IPS DF 6.9 (cell line): ENCODE results near the gene HOXA10.

ENCODE experiments used
- DNase-seq: peaks from one replicate; pipeline ENCODE4 v3.0.0-alpha.2; 2013; ENCODE audit warnings: low read depth, low spot score
- H3K27ac ChIP-seq: one replicate; pipeline ENCODE4 v1.5.1; 2013; ENCODE audit warnings: low read length, control low read depth
- H3K27me3 ChIP-seq: 2 replicates; pipeline ENCODE4 v1.6.1; 2013; ENCODE audit warnings: mild to moderate bottlenecking, low read length; ENCODE audit not compliant: control insufficient read depth, insufficient read depth
- H3K36me3 ChIP-seq: 2 replicates; pipeline ENCODE4 v1.6.1; 2013; ENCODE audit warnings: low read length; ENCODE audit not compliant: control insufficient read depth, insufficient read depth
- H3K4me1 ChIP-seq: 2 replicates; pipeline ENCODE4 v1.6.1; 2013; ENCODE audit warnings: low read length; ENCODE audit not compliant: control insufficient read depth, insufficient read depth
- H3K4me3 ChIP-seq: 2 replicates; pipeline ENCODE4 v1.5.1; 2013; ENCODE audit warnings: mild to moderate bottlenecking, low read length
- H3K9me3 ChIP-seq: 2 replicates; pipeline ENCODE4 v1.6.1; 2013; ENCODE audit warnings: low read length, inconsistent platforms; ENCODE audit not compliant: control insufficient read depth, insufficient read depth
- WGBS: extraction: QIAGEN DNeasy Blood & Tissue Kit; methylation state at CpG from one replicate; pipeline ENCODE4 v1.1.7; 2013; ENCODE audit warnings: mixed read lengths, missing lambda C conversion rate; ENCODE audit not compliant: insufficient read length, insufficient coverage; 5-methylcytosine and 5-hydroxymethylcytosine counted together

HOXA10 gene

DNA sequence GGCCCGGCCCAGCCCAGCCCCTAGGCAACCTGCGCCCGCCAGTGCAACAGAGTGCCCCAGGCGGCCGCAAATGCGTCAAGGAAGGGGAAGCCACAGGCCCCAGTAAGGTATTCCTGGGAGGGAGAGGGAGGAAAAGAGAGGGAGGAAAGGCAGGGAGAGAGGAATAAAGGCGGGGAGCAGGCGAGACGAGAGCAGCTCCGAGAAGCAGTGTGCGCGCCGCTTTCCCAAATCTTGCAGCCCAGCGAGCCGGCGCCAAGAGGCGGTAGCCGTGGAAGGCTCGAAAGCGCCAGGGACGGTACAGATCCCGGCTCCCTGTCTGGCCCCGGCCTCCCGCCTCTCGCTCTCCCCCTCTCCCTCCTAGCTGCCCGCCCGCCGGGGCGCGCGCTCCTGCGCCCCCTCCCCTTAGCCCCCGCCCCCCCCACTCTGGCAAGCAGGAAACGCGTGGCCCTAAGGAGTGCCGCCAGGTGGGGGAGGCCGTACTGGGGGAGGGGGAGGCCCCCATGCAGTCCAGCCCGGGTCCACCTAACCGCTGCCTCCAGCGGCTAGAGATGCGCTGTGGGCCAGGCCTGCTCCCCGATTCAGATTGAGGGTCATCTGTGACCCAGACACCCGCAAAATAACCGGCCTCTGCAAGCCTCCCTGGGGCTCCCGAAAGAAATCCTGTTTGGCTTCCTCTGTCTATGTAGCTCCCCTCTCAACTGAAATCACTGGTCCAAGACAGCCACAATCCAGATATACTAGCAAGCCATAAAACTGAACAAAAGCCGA lies 4.3 kb downstream of the HOXA10 start:
- Histone ChIP-seq H3K9me3 (no peaks in the 10 kb centered on the region), H3K27me3 (peaks cover 92% of the 10 kb centered on the region), H3K27ac (no peak overlapping the region), H3K4me1 (peaks cover 4% of the 10 kb centered on the region; the same call in 1 of the 2 replicates), H3K36me3 (no peaks in the 10 kb centered on the region; the same call in 1 of the 2 replicates), H3K4me3 (no peak overlapping the region)
- no peak for DNase-seq
- WGBS, result no CpG with 5 or more reads among the region's 46 CpGs

GRCh38 chr7:27168265-27168947 lies 5.7 kb downstream of the HOXA10 start:
- H3K36me3 ChIP-seq, result no peaks in the 10 kb centered on the region; the same call in 1 of the 2 replicates
- H3K27ac ChIP-seq, result no peak overlapping the region
- no CpG with 5 or more reads among the region's 25 CpGs for WGBS
- DNase-seq, result no peak
- H3K27me3 ChIP-seq, result peaks cover 92% of the 10 kb centered on the region
- no peaks in the 10 kb centered on the region for H3K9me3 ChIP-seq
- H3K4me3 ChIP-seq, result no peak overlapping the region
- peaks cover 2% of the 10 kb centered on the region; the same call in 1 of the 2 replicates for H3K4me1 ChIP-seq

DNA sequence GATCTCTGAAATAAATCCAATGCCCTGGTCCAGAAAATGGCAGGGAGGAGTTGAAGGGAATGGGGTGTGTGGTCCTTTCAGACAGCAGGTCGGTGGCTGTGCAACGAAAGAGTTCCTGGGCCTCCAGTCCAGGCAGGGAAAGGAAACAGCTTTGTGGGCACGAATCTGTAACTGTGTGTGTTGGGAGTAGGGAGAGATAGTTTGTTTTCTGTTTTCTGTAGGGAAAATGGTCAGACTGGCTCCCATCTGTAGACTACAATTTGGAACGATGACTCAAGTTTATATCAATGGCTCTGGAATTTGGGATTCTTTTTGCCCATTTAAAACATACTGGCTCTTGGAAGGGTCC lies 6.2 kb downstream of the HOXA10 start:
- H3K4me1 ChIP-seq, result no peaks in the 10 kb centered on the region
- no peaks in the 10 kb centered on the region for H3K9me3 ChIP-seq
- no CpG with 5 or more reads among the region's 4 CpGs for WGBS
- H3K4me3 ChIP-seq, result no peak overlapping the region
- no peak overlapping the region for H3K27ac ChIP-seq
- no peaks in the 10 kb centered on the region; the same call in 1 of the 2 replicates for H3K36me3 ChIP-seq
- H3K27me3 ChIP-seq, result peaks cover 92% of the 10 kb centered on the region
- DNase-seq, result no peak

DNA sequence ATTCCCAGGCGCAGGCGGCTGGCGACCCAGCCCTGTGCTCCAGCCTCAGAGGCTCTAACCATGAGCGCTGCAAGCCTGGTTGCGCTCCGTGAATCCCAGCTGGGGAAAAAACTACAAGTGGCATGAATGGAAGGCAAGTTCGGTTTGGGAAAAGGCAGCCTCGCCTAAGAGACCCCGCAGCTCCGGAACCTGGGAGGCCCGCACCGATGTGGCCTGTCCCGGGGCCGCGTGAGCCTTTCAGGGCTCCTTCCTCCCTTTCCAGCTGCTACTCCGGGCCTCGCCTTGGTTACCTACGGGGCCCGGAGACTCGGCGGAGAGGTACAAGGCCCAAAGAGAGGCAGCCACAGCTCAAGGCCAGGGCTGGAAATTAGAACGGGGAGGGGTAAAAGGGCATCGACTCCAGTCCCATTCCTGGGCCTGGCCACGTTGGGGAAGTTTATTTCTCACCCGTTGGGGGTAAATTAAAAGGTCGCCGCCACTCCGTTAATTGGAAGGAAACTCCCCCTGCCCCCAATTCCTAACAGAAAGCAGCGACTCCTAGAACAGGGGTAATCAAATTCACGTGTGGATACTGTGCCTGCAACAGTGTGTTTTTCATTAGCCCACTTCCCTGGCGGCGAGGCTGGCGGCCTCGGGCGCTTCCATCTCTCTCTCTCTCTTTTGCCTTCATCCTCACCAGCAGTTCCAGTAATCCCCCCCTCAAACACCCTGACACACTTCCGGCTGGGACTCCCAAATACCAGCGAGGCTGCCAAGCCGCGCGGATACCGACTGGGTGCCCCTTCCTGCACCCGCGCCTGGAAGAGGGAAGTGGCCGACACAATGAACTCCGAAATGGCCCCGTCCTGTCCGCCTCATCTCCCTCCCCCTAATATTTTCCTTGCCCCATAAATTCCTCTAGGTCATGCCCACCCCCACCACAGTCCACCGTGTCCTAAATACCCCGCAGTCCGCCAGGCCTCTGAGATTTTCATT lies 7.3 kb downstream of the HOXA10 start:
- Histone ChIP-seq H3K27ac (no peak overlapping the region), H3K4me3 (no peak overlapping the region), H3K9me3 (no peaks in the 10 kb centered on the region), H3K36me3 (no peaks in the 10 kb centered on the region; the same call in 1 of the 2 replicates), H3K27me3 (peaks cover 90% of the 10 kb centered on the region), H3K4me1 (no peaks in the 10 kb centered on the region)
- no CpG with 5 or more reads among the region's 50 CpGs for WGBS
- no peak for DNase-seq

- peaks cover 90% of the 10 kb centered on the region for H3K27me3 ChIP-seq
- no peaks in the 10 kb centered on the region for H3K4me1 ChIP-seq
- no peak for DNase-seq
- no peaks in the 10 kb centered on the region for H3K9me3 ChIP-seq
- no peaks in the 10 kb centered on the region; the same call in 1 of the 2 replicates for H3K36me3 ChIP-seq
- H3K27ac ChIP-seq, result no peak overlapping the region
- no peak overlapping the region for H3K4me3 ChIP-seq
- WGBS, result no CpG with 5 or more reads among the region's 46 CpGs
Observed at GRCh38 chr7:27165996-27166530, 8.1 kb downstream of the HOXA10 start.

- no peak within 1 kb of the TSS for H3K4me3 ChIP-seq
Observed at GRCh38 chr7:27165089-27165995, 8.8 kb downstream of the HOXA10 start, which contains the start of gene HOXA9. TSS of gene HOXA9 (minus strand) at chr7:27165537. CDS start at chr7:27165457, 80 bp downstream.

DNA sequence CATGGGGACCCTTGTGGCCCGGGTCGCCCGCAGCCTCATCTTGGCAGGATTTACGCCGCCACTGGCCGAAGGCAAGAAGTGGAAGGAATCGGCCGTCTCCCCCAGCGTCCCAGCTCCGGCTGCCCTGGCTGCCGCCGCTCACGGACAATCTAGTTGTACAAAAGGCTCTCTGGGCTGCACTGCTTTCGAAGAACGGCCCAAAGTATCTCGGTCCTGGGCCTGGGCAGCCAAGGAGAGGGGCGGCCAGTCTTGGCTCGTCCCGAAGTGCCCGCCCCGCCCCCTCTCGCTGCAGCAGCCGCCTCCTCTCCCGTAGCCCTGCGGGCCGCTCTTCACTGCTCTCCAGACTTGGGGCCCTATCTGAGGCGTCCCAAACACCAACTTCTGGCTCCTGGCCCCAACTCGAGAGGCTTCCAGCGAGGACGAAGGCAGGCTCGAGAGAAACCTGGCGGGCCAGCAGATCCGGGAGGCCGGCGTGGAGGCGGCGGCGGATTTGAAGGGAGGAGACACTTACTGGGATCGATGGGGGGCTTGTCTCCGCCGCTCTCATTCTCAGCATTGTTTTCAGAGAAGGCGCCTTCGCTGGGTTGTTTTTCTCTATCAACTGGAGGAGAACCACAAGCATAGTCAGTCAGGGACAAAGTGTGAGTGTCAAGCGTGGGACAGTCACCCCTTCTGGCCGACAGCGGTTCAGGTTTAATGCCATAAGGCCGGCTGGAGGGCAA lies 9.6 kb downstream of the HOXA10 start:
- H3K4me3 ChIP-seq, result no peak overlapping the region
- H3K36me3 ChIP-seq, result no peaks in the 10 kb centered on the region; the same call in 1 of the 2 replicates
- WGBS, result no CpG with 5 or more reads among the region's 47 CpGs
- H3K4me1 ChIP-seq, result no peaks in the 10 kb centered on the region
- no peak for DNase-seq
- H3K27me3 ChIP-seq, result peaks cover 95% of the 10 kb centered on the region
- H3K27ac ChIP-seq, result no peak overlapping the region
- no peaks in the 10 kb centered on the region for H3K9me3 ChIP-seq

More at GRCh38 chr7:27165089-27165995, 8.8 kb downstream of the HOXA10 start, which contains the start of gene HOXA9:
- Histone ChIP-seq H3K9me3 (no peaks in the 10 kb centered on the region), H3K36me3 (no peaks in the 10 kb centered on the region; the same call in 1 of the 2 replicates), H3K27me3 (peaks cover 95% of the 10 kb centered on the region), H3K4me1 (no peaks in the 10 kb centered on the region), H3K27ac (no peak within 1 kb of the TSS)
- DNase-seq, result no peak
- WGBS, result no CpG with 5 or more reads among the region's 82 CpGs

DNA sequence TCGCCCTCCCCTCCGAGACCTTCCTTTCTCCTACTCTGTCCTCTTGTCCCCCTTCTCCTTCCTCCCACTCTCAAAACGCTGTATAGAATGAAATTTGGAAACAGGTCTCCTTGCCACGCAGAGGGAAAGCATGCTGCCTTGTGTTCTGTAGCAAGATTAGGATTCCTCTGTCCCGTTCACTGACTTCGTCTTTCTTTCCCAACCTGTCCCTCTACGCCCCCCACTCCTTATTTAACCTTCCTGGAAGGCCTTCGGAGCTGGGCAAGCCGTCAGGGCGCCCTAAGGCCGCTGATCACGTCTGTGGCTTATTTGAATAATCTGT lies 10.1 kb downstream of the HOXA10 start:
- H3K27me3 ChIP-seq, result peaks cover 96% of the 10 kb centered on the region
- H3K27ac ChIP-seq, result no peak overlapping the region
- no peak for DNase-seq
- H3K9me3 ChIP-seq, result no peaks in the 10 kb centered on the region
- H3K36me3 ChIP-seq, result no peaks in the 10 kb centered on the region; the same call in 1 of the 2 replicates
- H3K4me1 ChIP-seq, result no peaks in the 10 kb centered on the region
- no peak overlapping the region for H3K4me3 ChIP-seq
- WGBS, result no CpG with 5 or more reads among the region's 12 CpGs
